ENCODE data around the gene MUC2. TPM values are rescaled to one million over a fixed set of nuclear protein-coding genes. Genes with fewer than 3 reads are reported as not detected.

The MUC2 gene
- total RNA-seq, 6 experiments from 2014 or later = 0.04 TPM; not detected in 5

DNA sequence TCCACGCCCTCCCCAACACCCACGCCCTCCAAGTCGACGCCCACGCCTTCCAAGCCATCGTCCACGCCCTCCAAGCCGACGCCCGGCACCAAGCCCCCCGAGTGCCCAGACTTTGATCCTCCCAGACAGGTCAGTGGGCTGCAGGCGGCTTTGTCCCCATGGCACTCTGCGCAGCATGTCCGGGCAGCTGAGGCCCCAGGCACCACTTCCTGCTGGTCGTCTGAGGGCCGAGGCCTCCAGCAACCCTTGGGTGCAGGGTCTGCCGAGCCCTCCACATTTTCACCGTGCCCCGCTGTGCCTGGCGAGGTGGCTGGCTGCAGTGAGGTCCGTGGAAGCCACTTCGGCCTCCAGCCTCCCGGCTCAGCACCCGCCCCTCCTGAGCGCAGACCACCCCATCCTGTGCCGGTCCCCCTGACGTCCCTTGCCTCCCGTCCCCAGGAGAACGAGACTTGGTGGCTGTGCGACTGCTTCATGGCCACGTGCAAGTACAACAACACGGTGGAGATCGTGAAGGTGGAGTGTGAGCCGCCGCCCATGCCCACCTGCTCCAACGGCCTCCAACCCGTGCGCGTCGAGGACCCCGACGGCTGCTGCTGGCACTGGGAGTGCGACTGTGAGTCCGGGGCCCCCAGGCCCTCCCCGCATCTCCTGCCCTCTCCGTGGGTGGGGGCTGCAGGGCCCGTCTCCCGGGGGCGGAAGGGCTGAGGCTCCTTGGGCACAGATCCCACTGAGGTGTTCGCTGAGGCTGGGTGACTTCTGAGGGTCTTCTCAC lies 26.8 kb downstream of the MUC2 start:
- Histone ChIP-seq H3K27ac (no peak overlapping the region), H3K9me3 (no peaks in the 10 kb centered on the region), H3K36me3 (no peaks in the 10 kb centered on the region), H3K4me3 (no peak overlapping the region), H3K4me1 (no peaks in the 10 kb centered on the region), H3K27me3 (no peaks in the 10 kb centered on the region)
- no CpG with 5 or more reads among the region's 50 CpGs for WGBS (ENCODE audit: insufficient coverage, low coverage, low lambda C conversion rate, missing lambda C conversion rate)
- ATAC-seq = no peak
- DNase-seq = peak in 1 of 3 donors; percentile 14
- intact Hi-C loops (cut with DNase I) = no loop called here
- TF ChIP-seq, protein P1, sequence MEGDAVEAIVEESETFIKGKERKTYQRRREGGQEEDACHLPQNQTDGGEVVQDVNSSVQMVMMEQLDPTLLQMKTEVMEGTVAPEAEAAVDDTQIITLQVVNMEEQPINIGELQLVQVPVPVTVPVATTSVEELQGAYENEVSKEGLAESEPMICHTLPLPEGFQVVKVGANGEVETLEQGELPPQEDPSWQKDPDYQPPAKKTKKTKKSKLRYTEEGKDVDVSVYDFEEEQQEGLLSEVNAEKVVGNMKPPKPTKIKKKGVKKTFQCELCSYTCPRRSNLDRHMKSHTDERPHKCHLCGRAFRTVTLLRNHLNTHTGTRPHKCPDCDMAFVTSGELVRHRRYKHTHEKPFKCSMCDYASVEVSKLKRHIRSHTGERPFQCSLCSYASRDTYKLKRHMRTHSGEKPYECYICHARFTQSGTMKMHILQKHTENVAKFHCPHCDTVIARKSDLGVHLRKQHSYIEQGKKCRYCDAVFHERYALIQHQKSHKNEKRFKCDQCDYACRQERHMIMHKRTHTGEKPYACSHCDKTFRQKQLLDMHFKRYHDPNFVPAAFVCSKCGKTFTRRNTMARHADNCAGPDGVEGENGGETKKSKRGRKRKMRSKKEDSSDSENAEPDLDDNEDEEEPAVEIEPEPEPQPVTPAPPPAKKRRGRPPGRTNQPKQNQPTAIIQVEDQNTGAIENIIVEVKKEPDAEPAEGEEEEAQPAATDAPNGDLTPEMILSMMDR (IDR thresholded peaks at IDR 0.05) = no peak
- no peak for TF ChIP-seq POLR2A (IDR thresholded peaks at IDR 0.05)

DNA sequence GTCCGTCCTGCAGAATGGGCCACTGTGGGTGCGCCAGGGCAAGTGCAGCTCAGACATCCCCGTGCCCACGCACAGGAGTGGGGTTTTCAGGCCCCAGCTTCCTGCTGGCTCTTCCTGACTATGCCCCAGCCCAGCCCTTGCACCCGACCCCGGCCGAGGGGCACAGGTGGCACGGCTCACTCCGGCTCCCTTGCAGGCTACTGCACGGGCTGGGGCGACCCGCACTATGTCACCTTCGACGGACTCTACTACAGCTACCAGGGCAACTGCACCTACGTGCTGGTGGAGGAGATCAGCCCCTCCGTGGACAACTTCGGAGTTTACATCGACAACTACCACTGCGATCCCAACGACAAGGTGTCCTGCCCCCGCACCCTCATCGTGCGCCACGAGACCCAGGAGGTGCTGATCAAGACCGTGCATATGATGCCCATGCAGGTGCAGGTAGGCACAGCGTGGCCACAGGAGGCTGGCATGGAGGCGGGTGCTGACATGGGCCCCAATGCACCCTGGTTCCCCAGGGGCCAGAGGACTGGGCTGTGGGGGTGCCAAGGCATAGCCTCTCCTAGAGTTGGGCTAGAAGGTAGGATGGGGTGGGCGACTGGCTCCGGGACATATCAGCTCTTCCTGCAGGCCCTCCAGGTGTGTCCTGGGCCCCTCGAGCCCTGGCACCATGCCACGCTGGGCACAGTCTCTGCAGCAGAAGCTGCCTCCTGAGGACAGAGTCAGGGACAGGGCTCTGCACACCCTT lies 27.7 kb downstream of the MUC2 start:
- TF ChIP-seq, protein P1 (IDR thresholded peaks at IDR 0.05) = no peak
- no peak for TF ChIP-seq POLR2A (IDR thresholded peaks at IDR 0.05)
- WGBS (ENCODE audit: insufficient coverage, low coverage, low lambda C conversion rate, missing lambda C conversion rate) = 88% methylated on average over 1 of the region's 31 CpGs
- peak in 1 of 3 donors; percentile 14 for DNase-seq
- Histone ChIP-seq H3K36me3 (no peaks in the 10 kb centered on the region), H3K27ac (no peak overlapping the region), H3K9me3 (no peaks in the 10 kb centered on the region), H3K4me1 (no peaks in the 10 kb centered on the region), H3K27me3 (no peaks in the 10 kb centered on the region), H3K4me3 (no peak overlapping the region)
- intact Hi-C loops (cut with DNase I) = no loop called here
- no peak for ATAC-seq

DNA sequence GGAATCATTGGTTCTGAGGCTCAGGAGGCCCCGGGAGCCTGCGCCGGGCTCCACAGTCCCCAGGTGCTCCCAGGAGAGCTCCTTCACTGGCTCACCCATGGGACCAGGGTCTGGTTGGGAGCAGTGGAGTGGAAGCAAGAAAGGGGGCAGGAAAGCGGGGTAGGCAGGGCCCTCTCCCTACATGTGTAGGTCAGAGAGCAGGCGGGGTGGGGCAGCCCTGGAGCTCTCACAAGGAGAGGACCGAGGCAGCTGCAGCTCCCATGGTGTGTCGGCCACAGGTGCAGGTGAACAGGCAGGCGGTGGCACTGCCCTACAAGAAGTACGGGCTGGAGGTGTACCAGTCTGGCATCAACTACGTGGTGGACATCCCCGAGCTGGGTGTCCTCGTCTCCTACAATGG lies 28.3 kb downstream of the MUC2 start:
- Histone ChIP-seq H3K36me3 (no peaks in the 10 kb centered on the region), H3K27me3 (no peaks in the 10 kb centered on the region), H3K4me1 (no peaks in the 10 kb centered on the region), H3K9me3 (no peaks in the 10 kb centered on the region), H3K27ac (no peak overlapping the region), H3K4me3 (no peak overlapping the region)
- ATAC-seq = peak in 1 of 4 donors; percentile 12
- DNase-seq = no peak
- 73% methylated on average over 2 of the region's 12 CpGs for WGBS (ENCODE audit: insufficient coverage, low coverage, low lambda C conversion rate, missing lambda C conversion rate)
- intact Hi-C loops (cut with DNase I) = no loop called here
- TF ChIP-seq, protein P1 (IDR thresholded peaks at IDR 0.05) = no peak
- TF ChIP-seq POLR2A (IDR thresholded peaks at IDR 0.05) = no peak

DNA sequence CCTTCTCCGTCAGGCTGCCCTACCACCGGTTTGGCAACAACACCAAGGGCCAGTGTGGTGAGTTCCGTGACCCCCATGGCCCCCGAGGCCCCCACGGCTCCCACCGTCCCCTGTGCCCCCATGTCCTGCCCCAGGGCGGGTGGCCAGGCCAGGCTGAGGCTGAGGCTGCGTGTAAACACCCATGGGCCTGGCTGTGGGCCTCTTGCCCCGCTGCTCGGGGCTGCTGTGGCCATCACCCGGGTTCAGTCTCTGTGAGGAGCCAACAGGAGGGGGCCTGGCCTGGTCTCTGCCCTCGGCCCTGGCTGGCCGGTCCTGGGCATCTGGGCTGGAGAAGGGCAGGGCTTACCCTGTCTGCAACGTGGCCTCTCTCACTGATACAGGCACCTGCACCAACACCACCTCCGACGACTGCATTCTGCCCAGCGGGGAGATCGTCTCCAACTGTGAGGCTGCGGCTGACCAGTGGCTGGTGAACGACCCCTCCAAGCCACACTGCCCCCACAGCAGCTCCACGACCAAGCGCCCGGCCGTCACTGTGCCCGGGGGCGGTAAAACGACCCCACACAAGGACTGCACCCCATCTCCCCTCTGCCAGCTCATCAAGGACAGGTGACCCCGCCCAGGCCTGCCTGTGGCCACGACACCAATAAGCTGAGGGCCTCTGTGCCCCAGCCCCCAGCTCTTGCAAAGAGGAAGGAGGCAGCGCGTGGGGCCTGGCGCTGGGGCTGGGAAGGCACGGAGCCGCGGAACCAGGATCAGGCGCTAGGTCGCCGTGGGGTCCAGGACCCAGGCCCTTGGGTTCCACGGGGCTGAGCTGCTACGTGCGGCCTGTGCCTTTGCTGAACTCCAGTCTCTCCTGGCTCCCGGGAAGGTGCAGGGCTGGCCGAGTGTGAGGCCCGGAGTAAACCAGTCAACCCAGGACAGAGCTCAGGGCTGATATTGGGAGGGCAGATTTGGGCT lies 29.0 kb downstream of the MUC2 start:
- Histone ChIP-seq H3K4me1 (no peaks in the 10 kb centered on the region), H3K27me3 (no peaks in the 10 kb centered on the region), H3K9me3 (no peaks in the 10 kb centered on the region), H3K4me3 (no peak overlapping the region), H3K36me3 (no peaks in the 10 kb centered on the region), H3K27ac (no peak overlapping the region)
- TF ChIP-seq, protein P1 (IDR thresholded peaks at IDR 0.05) = no peak
- no peak for TF ChIP-seq POLR2A (IDR thresholded peaks at IDR 0.05)
- intact Hi-C loops (cut with DNase I) = no loop called here
- peak in 1 of 4 donors; percentile 18 for ATAC-seq
- 66% methylated on average over 5 of the region's 44 CpGs for WGBS (ENCODE audit: insufficient coverage, low coverage, low lambda C conversion rate, missing lambda C conversion rate)
- DNase-seq = peak in 1 of 3 donors; percentile 16
